Coronary artery (tissue), 2 donors: ENCODE measurements around the gene REG4.

ENCODE experiments used
- DNase-seq: peaks from one replicate; pipeline ENCODE4 v3.0.0-alpha.2; 2017; ENCODE audit warnings: low spot score
- H3K27ac ChIP-seq, 2 donors: fragments of 200-600 bp; sonication (generic); one replicate each; pipeline ENCODE4 v1.5.1; 2016 to 2019
- H3K4me3 ChIP-seq: fragments of 200-600 bp; sonication (generic); 2 replicates; pipeline ENCODE4 v1.5.1; 2016; ENCODE audit warnings: mild to moderate bottlenecking, moderate library complexity
- TF ChIP-seq, protein P1 (sequence below): fragments of 200-600 bp; sonication (generic); IDR thresholded peaks from one replicate; pipeline ENCODE4 v1.5.1; 2019; ENCODE audit warnings: antibody characterized with exemption

REG4 gene

DNA sequence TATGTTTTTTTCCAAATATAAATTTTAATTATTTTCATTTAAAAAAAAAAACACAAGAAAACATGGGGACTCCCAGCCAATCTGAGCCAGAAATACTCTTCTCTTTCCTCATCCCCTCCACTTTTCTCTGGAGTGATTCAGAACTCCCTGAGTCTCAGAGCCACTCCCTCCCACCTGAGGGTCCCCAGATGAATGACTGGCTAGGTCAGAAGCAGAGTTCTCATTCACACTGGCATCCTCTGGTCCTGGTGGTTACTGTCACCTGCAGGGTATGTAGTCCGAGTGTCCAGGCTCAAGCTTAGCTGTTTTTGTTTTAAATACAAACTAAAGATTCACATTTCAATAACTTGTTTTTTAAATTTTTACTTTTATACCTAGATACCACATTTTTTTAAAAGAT lies 48.9 kb downstream of the REG4 start:
- TF ChIP-seq, protein P1, sequence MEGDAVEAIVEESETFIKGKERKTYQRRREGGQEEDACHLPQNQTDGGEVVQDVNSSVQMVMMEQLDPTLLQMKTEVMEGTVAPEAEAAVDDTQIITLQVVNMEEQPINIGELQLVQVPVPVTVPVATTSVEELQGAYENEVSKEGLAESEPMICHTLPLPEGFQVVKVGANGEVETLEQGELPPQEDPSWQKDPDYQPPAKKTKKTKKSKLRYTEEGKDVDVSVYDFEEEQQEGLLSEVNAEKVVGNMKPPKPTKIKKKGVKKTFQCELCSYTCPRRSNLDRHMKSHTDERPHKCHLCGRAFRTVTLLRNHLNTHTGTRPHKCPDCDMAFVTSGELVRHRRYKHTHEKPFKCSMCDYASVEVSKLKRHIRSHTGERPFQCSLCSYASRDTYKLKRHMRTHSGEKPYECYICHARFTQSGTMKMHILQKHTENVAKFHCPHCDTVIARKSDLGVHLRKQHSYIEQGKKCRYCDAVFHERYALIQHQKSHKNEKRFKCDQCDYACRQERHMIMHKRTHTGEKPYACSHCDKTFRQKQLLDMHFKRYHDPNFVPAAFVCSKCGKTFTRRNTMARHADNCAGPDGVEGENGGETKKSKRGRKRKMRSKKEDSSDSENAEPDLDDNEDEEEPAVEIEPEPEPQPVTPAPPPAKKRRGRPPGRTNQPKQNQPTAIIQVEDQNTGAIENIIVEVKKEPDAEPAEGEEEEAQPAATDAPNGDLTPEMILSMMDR, result no peak
- H3K4me3 ChIP-seq, result no peak overlapping the region
- no peak for DNase-seq

DNA sequence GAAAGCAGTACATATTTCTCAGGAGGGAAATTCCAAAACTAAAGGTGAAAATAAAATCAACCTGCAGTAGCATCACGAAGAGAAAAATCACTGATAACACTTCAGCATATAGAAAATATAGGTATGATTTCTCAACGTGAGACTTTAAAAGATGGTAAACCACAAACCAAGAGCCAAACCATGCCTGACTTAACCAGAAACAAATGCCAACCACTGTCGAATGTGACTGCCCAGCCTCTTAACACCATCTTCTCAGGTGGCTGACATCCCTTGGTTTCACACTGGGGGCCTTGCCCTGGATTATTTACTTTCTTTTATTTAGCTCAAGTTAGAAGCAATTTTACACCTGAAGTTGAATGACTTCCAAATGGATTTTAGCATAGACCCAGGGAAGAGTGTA lies 52.7 kb downstream of the REG4 start:
- Histone ChIP-seq H3K4me3 (no peak overlapping the region), H3K27ac (no peak overlapping the region)
- TF ChIP-seq, protein P1, result no peak
- DNase-seq, result no peak

More for the DNA sequence above, 48.9 kb downstream of the REG4 start:
- H3K27ac ChIP-seq, result no peak overlapping the region

DNA sequence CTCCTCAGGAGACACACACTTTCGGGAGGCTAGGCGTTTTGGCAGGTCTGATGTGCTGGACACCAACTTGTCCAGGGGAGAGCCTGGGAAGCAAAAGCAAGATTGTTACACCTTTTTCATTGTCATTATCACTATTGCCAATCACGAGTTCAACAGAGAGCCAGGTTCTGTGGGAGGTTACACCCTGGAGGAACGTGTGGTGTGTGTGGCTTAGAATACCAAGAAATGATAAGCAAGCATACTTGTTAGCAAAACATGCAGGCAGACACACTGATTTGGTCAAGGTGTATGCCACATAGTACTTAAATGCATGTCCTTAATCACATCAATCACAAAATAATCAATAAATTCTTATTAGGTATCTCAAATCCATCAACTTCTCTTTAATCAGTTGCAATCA lies 58.7 kb downstream of the REG4 start:
- no peak for DNase-seq
- Histone ChIP-seq H3K27ac (no peak overlapping the region), H3K4me3 (no peak overlapping the region)
- TF ChIP-seq, protein P1, result no peak

DNA sequence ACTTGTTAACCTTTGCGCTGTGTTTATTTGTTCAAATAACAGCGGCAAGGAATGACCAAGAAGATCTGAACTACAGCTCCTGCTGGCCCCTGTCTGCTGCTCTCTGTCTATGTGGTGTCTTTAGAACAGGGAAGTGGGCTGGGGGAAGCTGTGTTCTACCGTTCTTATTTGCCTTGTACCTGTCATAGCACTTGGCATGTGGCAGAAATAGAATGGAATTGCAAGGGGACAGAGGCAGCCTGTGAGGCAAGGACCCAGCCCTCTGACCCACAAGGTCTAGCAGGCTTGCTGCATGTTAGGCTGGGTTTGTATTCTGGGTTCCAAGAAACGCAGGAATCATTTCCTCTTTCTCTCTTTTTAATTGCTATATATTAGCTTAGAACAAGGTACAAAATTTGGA lies 63.2 kb downstream of the REG4 start:
- H3K27ac ChIP-seq, result no peak overlapping the region
- no peak for DNase-seq
- H3K4me3 ChIP-seq, result no peak overlapping the region
- TF ChIP-seq, protein P1, result no peak

DNA sequence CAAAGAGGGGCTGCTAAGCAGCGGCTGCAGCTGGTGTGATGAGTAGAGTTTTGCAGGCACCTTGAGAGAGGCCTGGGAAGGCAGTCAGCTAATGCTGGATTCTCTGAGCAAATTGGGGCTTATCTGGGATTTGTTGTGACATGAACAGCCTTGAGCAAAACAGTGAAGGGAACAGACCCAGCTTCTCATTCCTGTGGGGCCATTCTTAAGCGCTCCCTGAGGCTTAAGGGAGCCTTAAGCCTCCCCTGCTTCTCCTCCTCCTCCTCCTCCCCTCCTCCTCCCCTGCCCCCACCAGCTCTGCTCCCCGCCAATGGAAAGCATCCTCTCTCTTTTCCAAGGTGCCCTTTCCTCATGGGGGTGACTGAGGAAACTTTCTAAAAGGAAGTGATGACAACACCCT lies 63.8 kb downstream of the REG4 start:
- Histone ChIP-seq H3K4me3 (no peak overlapping the region), H3K27ac (no peak overlapping the region)
- DNase-seq, result no peak
- TF ChIP-seq, protein P1, result no peak

DNA sequence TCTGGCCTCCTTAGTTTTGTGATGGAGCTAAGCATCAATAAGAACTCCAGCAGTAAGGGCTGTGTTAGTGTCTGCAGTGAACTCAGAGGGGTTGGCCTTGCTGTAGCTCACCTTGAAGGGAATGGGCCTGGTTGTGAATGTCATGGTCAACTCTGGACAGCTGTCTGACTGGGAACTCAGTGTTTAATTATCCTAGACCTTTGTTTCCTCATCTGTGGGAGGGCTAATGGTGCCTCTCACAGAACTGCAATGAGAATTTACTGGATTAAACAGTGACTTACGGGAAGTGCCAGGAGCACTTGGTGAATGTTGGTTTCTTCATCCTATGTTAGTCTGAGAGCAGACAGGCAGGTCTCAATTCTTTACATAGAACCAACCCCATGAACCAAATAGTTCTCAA lies 66.2 kb downstream of the REG4 start:
- H3K27ac ChIP-seq, result no peak overlapping the region
- no peak overlapping the region for H3K4me3 ChIP-seq
- no peak for DNase-seq
- TF ChIP-seq, protein P1, result no peak

DNA sequence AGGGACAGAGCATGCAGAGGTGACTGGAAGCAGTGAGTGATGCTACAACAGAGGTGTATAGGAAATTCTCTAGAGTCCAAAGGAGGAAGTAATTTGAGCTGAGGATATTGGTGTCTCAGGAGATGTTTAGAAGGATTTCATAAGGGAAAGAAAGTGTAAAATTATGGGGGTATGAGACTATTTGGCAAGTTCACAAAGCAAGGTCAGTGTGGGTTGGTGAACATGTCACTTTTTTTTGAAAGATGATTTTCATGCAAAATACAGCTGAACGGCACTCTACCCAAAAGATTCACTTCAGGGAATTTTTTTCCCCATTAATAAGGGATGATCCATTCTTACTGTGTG lies 66.7 kb downstream of the REG4 start:
- H3K27ac ChIP-seq, result no peak overlapping the region
- TF ChIP-seq, protein P1, result no peak
- DNase-seq, result no peak
- no peak overlapping the region for H3K4me3 ChIP-seq
